Retinal pigment epithelial cell (primary cell): ENCODE results near the gene FST.

Experiments used
- DNase-seq: peaks from one replicate; pipeline ENCODE4 v3.0.0-alpha.2; 2010; ENCODE audit warnings: low read depth
- H3K4me3 ChIP-seq: 2 replicates; pipeline ENCODE4 v1.5.1; 2011; ENCODE audit warnings: mild to moderate bottlenecking, low read length, control low read depth, moderate library complexity
- TF ChIP-seq, protein P1 (sequence below): conservative IDR thresholded peaks from 2 replicates; pipeline ENCODE4 v1.5.1; 2011; ENCODE audit warnings: low read depth, low read length, control low read depth, inconsistent platforms

FST gene

GRCh38 chr5:53488195-53488722 is 7.8 kb downstream of the FST start:
- TF ChIP-seq, protein P1, sequence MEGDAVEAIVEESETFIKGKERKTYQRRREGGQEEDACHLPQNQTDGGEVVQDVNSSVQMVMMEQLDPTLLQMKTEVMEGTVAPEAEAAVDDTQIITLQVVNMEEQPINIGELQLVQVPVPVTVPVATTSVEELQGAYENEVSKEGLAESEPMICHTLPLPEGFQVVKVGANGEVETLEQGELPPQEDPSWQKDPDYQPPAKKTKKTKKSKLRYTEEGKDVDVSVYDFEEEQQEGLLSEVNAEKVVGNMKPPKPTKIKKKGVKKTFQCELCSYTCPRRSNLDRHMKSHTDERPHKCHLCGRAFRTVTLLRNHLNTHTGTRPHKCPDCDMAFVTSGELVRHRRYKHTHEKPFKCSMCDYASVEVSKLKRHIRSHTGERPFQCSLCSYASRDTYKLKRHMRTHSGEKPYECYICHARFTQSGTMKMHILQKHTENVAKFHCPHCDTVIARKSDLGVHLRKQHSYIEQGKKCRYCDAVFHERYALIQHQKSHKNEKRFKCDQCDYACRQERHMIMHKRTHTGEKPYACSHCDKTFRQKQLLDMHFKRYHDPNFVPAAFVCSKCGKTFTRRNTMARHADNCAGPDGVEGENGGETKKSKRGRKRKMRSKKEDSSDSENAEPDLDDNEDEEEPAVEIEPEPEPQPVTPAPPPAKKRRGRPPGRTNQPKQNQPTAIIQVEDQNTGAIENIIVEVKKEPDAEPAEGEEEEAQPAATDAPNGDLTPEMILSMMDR = no peak
- no peak overlapping the region for H3K4me3 ChIP-seq
- no peak for DNase-seq

DNA sequence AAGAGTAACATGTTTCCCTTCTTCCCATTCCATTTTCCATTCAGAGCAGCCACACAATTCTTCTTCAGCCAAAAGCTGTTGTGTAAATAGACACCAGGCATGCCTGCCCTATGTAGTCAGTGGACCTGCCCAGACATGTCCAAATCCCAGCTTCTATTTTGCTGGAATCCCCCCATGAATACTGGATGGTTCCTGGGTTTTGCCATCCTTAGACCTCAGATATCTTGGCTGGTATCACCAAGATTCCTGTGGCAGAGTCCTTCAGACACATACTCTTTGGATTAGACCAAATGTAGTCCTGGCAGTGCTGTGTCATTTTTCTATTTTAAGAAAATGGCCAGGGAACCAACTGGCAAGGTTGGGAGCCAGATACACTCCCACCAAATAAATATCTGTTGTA is 10.3 kb downstream of the FST start:
- H3K4me3 ChIP-seq = no peak overlapping the region
- TF ChIP-seq, protein P1 = no peak

DNA sequence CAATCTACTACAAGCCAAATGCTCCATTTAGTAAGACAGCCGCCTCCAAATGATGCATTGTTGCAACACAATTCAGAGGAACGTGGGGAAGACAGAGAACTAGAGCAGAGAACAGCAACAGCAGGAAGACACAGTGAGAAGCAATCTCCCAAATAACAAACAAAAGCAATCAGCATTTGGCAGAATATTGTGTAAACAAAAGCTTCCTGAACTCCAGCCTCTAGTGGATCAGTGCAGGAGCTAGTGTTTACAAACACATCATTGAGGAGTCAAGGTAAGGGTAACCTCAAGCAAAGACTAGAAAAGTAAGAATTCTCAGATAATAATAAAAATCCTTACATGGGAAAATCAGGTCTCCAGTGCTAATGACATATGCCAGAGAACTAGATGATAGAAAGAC is 20.6 kb downstream of the FST start:
- DNase-seq = no peak
- TF ChIP-seq, protein P1 = no peak
- no peak overlapping the region for H3K4me3 ChIP-seq

More for the DNA sequence above, 10.3 kb downstream of the FST start:
- DNase-seq = no peak

GRCh38 chr5:53503562-53504218 is 23.3 kb downstream of the FST start:
- TF ChIP-seq, protein P1 = no peak
- no peak for DNase-seq
- no peak overlapping the region for H3K4me3 ChIP-seq

- DNase-seq = no peak
- no peak overlapping the region for H3K4me3 ChIP-seq
- TF ChIP-seq, protein P1 = no peak
Measured at GRCh38 chr5:53507013-53507412, 26.6 kb downstream of the FST start.

DNA sequence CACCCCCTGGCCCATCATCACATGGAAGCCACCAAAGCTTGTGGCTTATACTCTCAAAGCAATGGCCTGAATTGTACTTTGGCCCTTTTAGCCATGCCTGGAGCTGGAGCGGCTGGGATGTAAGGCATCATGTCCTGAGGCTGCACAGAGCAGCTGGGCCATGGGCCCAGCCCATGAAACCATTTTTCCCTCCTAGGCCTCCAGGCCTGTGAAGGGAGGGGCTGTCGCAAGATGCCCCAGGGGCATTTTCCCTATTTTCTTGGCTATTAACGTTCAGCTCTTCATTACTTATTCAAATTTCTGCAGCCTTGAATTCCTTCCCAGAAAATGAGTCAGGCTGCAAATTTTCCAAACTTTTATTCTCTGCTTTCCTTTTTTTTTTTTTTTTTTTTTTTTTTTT is 27.7 kb downstream of the FST start:
- H3K4me3 ChIP-seq = no peak overlapping the region
- TF ChIP-seq, protein P1 = no peak
- DNase-seq = no peak

- H3K4me3 ChIP-seq = no peak overlapping the region
- TF ChIP-seq, protein P1 = no peak
- DNase-seq = no peak
Measured at GRCh38 chr5:53512539-53512938, 32.1 kb downstream of the FST start.
